ENCODE measurements around the gene ACAP2.

ACAP2 gene

DNA sequence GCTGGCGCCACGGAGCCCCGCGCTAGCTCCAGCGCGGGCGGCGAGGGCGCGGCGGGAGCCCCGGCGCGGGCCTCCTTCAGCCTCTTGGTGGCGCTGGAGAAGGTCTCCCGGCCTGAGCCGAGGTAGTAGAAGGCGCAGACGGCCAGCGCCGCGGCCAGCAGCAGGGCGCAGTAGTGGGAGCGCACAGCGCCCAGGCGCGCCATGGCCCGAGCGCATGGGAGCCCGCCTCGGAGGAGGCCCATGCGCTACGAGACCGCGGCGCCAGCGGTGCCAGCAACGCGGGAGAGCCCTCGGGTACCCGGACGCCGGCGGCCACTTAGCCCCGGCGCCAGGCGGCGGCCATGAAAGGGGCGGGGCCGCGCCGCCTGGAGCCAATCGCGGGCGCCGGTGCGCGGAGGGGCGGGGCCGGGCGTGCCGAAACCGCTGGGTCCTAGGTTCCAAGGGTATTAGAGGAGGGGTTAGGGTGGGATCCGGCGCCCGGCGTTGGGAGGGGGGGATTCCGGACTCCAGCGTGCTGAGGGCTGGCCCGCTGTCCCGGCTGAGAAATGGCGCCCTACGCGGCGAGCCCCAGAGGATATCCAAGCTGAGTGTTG, 171.9 kb downstream of the ACAP2 start, which contains the start of gene XXYLT1:
TSS of gene XXYLT1 (minus strand) at position 343 of the 593 bp plus-strand sequence. CDS start at position 242, 101 bp downstream.
- peak within 1 kb of the TSS; percentile 72 to 85 for H3K27ac ChIP-seq
- H3K4me3 ChIP-seq: peak within 1 kb of the TSS; percentile 89
- peak; percentile 90 for DNase-seq (ENCODE audit: low spot score)
- TF ChIP-seq, protein P1, sequence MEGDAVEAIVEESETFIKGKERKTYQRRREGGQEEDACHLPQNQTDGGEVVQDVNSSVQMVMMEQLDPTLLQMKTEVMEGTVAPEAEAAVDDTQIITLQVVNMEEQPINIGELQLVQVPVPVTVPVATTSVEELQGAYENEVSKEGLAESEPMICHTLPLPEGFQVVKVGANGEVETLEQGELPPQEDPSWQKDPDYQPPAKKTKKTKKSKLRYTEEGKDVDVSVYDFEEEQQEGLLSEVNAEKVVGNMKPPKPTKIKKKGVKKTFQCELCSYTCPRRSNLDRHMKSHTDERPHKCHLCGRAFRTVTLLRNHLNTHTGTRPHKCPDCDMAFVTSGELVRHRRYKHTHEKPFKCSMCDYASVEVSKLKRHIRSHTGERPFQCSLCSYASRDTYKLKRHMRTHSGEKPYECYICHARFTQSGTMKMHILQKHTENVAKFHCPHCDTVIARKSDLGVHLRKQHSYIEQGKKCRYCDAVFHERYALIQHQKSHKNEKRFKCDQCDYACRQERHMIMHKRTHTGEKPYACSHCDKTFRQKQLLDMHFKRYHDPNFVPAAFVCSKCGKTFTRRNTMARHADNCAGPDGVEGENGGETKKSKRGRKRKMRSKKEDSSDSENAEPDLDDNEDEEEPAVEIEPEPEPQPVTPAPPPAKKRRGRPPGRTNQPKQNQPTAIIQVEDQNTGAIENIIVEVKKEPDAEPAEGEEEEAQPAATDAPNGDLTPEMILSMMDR (IDR thresholded peaks at IDR 0.05): peak; percentile 55

DNA sequence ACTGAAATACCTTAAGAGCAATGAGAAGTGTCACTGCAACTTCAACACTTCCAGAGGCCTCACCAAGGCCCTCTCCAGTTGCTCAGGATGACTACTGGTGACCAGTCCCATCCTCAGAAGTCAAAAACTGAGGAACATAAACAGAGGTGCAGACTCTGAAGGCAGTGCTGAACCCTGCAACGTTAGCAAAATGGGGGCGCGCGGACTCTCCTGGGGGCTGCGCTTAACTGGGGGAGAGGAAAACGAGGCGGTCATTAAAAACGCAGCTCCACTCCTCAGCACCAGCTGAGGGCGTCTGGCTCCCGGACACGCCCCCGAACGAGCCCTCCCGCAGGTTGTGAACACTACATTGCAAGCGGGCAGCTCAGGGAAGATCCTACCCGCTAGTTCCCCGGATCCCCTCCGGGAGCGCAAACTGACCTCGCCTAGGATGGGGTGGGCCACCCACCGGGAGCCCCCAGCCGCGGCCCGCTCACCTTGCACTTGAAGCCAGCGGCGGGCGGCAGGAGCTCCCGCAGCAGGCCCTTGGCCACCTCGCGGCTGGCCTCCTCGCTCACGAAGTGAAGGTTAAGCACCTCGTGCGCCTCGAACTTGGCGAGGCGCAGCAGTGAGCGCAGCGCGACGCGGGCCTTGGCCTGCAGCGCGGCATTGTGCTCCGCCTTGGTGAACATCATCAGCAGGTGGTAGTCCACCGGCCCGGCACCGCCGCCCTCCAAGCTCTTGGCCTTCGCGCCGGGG, 172.6 kb downstream of the ACAP2 start:
- TF ChIP-seq, protein P1 (IDR thresholded peaks at IDR 0.05): no peak
- peak; percentile 73 for DNase-seq (ENCODE audit: low spot score)
- Histone ChIP-seq H3K27ac (peak overlapping the region; percentile 72 to 85), H3K4me3 (peak overlapping the region; percentile 89)

DNA sequence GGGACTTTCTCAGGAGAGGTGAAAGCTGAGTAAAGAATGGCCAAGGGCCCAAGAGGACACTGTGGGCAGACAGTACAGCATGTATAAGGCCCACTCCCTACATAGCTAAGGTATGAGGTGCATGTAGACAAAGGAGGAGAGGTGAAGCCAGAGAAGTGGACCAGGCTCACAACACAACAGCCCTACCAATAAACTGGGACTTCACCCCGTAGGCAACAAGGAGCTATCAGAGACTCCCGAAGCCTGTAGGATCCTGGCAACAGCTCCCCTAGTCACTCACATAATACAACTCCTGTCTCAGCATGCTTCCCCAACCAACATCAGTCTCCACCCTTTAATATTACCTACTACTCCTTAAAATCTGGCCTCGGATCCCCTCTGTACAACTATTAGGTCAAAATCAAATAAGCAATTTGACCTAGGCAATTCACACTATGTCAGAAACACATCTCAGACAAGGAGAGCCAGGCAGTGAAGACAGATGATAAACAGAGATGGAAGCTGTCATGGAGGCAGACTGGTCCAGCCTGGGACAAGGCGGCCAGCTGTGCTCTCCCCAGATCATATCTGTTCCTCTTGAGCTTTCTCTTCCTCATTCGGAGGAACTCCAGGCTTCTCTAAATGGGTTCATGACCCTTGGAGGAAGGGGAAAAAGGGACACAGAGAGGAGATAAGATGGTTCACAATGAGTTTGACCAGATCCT, 173.3 kb downstream of the ACAP2 start:
- TF ChIP-seq, protein P1 (IDR thresholded peaks at IDR 0.05): no peak
- Histone ChIP-seq H3K4me3 (peak overlapping the region; percentile 89), H3K27ac (peak overlapping the region in 1 of 2 donors; percentile 72)
- DNase-seq (ENCODE audit: low spot score): no peak

DNA sequence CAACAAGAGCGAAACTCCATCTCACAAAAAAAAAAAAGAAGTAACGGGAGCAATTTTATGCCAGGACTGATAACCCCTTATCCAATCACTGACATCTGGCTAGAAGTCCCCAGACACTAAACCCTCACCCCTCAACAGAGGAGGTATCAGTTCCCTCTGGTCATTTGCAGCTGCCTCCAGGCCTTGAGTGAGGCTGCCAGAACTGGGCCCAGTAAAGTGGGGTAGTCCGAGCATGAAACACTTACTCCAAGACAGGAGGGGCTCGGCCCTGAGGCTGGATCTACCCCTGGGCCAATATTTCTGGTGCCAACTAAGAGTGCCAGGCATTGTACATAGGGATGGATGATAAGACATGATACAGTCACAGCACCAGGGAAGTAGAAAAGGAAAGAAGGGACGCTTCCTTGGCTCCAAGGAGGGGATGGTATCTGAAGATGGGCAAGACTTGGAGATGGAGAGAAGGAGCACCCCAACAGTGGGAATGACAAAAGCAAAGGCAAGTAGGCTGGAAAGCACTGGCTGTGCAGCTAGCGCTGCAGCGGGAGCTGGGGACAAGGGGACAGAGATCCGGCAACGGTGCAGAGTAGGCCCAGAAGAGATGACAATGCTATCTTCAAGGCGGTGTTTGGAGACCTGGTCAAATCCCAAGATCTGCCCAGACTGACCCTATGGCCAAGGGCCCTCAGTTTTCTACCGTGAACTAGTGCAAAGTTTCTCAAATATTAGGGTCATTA, 174.1 kb downstream of the ACAP2 start:
- no peak for DNase-seq (ENCODE audit: low spot score)
- Histone ChIP-seq H3K27ac (no peak overlapping the region), H3K4me3 (no peak overlapping the region)
- TF ChIP-seq, protein P1 (IDR thresholded peaks at IDR 0.05): no peak

DNA sequence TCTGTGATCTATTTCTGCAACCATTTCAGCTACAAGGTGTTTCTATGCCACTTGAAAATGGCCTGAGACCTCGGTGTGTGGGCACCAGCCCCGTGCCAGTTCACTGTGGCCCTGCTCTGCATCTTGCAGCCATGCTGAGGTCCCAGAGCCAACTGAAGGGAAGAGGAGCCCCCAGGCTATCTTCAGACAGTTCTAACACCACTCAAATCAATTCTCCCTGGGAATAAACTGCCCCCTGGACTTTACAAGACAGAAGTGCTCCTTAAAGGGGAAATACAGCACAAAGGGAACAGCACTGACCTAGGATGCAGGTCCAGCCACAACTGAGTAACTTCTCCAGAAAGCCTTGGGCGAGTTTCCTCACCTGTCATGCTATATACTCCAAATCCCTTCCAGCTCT, 175.7 kb downstream of the ACAP2 start:
- no peak for DNase-seq (ENCODE audit: low spot score)
- TF ChIP-seq, protein P1 (IDR thresholded peaks at IDR 0.05): no peak
- Histone ChIP-seq H3K4me3 (no peak overlapping the region), H3K27ac (no peak overlapping the region)

DNA sequence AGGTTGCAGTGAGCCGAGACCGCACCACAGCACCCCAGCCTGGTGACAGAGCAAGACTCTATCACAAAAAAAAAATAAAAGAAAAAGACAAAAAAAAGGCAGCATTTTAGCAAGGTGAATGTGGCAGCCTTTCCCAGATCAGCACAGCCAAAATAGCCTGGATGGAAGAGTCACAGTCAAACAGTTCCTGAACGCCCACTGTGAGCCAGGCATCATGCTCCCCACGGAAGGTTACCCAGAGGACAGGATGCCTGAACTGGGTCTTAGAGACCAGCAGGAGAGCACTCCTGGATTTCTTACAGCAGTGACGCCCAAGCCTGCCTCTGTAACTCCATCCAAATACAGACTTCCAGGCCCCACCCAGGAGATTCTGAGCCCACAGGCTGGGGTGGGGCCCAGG, 176.4 kb downstream of the ACAP2 start:
- TF ChIP-seq, protein P1 (IDR thresholded peaks at IDR 0.05): no peak
- Histone ChIP-seq H3K27ac (no peak overlapping the region), H3K4me3 (no peak overlapping the region)
- DNase-seq (ENCODE audit: low spot score): no peak

All from coronary artery (tissue), 2 donors.